Testis (tissue), 3 donors: ENCODE measurements around the gene FXYD2. TPM values are rescaled to one million over a fixed set of nuclear protein-coding genes. Genes with fewer than 3 reads are reported as not detected.

Experiments used
- DNase-seq: peaks from one replicate; pipeline ENCODE4 v3.0.0-alpha.2; 2019
- H3K27ac ChIP-seq, 2 donors: fragments of 200-600 bp; sonication (generic); one replicate each; pipeline ENCODE4 v1.5.1; 2019
- H3K27me3 ChIP-seq: fragments of 200-600 bp; sonication (generic); one replicate; pipeline ENCODE4 v1.5.1; 2019
- H3K36me3 ChIP-seq: fragments of 200-600 bp; sonication (generic); one replicate; pipeline ENCODE4 v1.5.1; 2017; ENCODE audit warnings: low read depth; ENCODE audit errors: missing control alignments
- H3K4me1 ChIP-seq: fragments of 200-600 bp; sonication (generic); one replicate; pipeline ENCODE4 v1.5.1; 2019
- H3K4me3 ChIP-seq, 2 donors: fragments of 200-600 bp; sonication (generic); one replicate each; pipeline ENCODE4 v1.5.1; 2017 to 2019
- H3K9me3 ChIP-seq: fragments of 200-600 bp; sonication (generic); one replicate; pipeline ENCODE4 v1.5.1; 2017
- POLR2A ChIP-seq: fragments of 450-650 bp; IDR thresholded peaks from one replicate; pipeline ENCODE4 v1.6.1; 2017; ENCODE audit warnings: antibody characterized with exemption, mild to moderate bottlenecking, moderate library complexity
- WGBS, 2 donors: methylation state at CpG; one replicate each; pipeline ENCODE4 v1.1.5; 2018; 5-methylcytosine and 5-hydroxymethylcytosine counted together
- intact Hi-C: fragments of 100-400 bp; cut with DNase I; formaldehyde crosslinking; loops from one replicate; pipeline ENCODE4 v1.15.1; 2023; ENCODE audit warnings: low total_unique reads
- polyA plus RNA-seq: library from polyadenylated mRNA; stranded (reverse); fragments of 350-450 nt; fragmentation: Illumina TruSeq; extraction: RNeasy Lipid Tissue Mini Kit (QIAGEN cat#74804); gene quantifications from one replicate; pipeline ENCODE4 v1.2.3, GENCODE V29; 2014; ENCODE audit warnings: low read depth, low replicate concordance; ENCODE audit not compliant: insufficient read depth
- total RNA-seq, 2 donors: library from RNA; depleted of rRNA; stranded (reverse); fragments of >200 nt; gene quantifications; one replicate each; pipeline ENCODE4 v1.2.3, GENCODE V29; 2016
- TF ChIP-seq, protein P1 (sequence below), 3 experiments: fragments of 450-650 bp in 2 of 3; fragments of 200-600 bp in 1 of 3; sonication (generic) in 1 of 3; IDR thresholded peaks; one replicate each; pipeline ENCODE4 v1.5.1; 2016 to 2019; ENCODE audit warnings: antibody characterized with exemption in 3 of 3, mild to moderate bottlenecking in 2 of 3, moderate library complexity in 1 of 3

The FXYD2 gene
- total and polyA plus RNA-seq, 3 donors from 2014 or later, result 5.3 to 8.3 (median 7.6) TPM

DNA sequence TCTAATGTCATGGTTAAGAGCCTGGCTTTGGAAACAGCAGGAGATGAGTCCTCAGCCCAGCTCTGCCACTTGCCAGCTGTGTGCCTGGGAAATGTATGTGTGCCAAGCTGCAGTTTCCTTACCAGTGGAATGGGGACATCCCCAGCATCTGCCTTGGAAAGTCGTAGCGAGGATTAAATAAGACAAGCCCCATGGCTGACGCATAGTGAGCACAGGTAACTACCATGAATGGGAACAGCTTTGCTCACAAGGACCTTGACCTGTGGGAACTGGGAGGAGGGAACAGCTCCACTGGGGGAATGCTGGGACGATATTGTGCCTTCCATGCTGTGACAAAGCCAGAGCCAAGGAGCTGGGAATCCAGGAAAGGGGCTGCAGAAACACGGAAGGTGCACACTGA, 24.9 kb downstream of the FXYD2 start:
- TF ChIP-seq POLR2A, result no peak
- TF ChIP-seq, protein P1, sequence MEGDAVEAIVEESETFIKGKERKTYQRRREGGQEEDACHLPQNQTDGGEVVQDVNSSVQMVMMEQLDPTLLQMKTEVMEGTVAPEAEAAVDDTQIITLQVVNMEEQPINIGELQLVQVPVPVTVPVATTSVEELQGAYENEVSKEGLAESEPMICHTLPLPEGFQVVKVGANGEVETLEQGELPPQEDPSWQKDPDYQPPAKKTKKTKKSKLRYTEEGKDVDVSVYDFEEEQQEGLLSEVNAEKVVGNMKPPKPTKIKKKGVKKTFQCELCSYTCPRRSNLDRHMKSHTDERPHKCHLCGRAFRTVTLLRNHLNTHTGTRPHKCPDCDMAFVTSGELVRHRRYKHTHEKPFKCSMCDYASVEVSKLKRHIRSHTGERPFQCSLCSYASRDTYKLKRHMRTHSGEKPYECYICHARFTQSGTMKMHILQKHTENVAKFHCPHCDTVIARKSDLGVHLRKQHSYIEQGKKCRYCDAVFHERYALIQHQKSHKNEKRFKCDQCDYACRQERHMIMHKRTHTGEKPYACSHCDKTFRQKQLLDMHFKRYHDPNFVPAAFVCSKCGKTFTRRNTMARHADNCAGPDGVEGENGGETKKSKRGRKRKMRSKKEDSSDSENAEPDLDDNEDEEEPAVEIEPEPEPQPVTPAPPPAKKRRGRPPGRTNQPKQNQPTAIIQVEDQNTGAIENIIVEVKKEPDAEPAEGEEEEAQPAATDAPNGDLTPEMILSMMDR (IDR thresholded peaks at IDR 0.05), result no peak
- Histone ChIP-seq H3K4me1 (peaks cover 11% of the 10 kb centered on the region), H3K27me3 (no peaks in the 10 kb centered on the region), H3K36me3 (no peaks in the 10 kb centered on the region), H3K4me3 (no peak overlapping the region), H3K27ac (no peak overlapping the region), H3K9me3 (no peaks in the 10 kb centered on the region)
- no peak for DNase-seq
- 69 to 84% methylated on average over 5 of the region's 5 CpGs for WGBS, 2 donors
- intact Hi-C loops, result loop anchor here (10.0 kb wide), 1 partner anchor 255 kb away; no protein-coding TSS in a partner anchor

DNA sequence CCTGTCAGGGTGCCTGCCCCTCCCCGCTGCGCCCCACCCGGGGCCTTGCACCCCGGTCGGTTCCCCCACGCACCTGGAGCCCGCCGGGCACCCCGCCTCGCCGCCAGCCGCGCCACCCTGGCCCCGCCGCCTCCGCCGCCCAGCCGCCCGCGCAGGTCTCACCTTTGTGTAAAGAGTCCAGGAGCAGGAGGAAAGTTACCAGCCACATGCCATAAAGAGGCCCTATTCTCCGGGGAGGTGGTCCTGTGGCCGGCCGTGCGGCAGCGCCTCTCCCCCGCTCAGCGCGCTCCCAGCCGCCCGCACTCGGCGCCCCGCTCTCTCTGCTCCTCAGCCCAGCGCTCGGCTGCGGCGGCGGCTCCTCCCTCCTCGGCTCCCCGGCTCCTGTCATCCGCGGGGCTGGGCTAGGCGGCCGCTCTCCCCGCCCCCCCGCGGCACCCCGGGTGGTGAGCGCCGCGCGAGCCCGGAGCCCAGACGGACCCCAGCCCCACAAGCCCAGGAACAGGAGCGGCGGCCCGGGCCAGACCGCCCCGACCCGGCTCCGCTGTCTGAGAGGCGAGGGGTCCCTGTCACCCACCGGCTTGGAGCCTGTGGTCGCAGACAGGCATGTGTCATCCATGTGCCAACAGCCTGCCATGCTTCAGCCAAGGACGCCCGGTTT, 27.5 kb downstream of the FXYD2 start, which contains the start of gene DSCAML1:
TSS of gene DSCAML1 (minus strand) at position 345 of the 658 bp plus-strand sequence. CDS start at position 208, 137 bp downstream.
- TF ChIP-seq POLR2A, result no peak
- TF ChIP-seq, protein P1 (IDR thresholded peaks at IDR 0.05), result no peak
- Histone ChIP-seq H3K9me3 (no peaks in the 10 kb centered on the region), H3K4me3 (peak within 1 kb of the TSS; percentile 15 to 41), H3K27me3 (no peaks in the 10 kb centered on the region), H3K4me1 (peaks cover 11% of the 10 kb centered on the region), H3K36me3 (no peaks in the 10 kb centered on the region), H3K27ac (no peak within 1 kb of the TSS)
- peak; percentile 33 for DNase-seq
- WGBS, 2 donors, result 5 to 7% methylated on average over 5 to 49 of the region's 66 CpGs
- intact Hi-C loops, result no loop called here

DNA sequence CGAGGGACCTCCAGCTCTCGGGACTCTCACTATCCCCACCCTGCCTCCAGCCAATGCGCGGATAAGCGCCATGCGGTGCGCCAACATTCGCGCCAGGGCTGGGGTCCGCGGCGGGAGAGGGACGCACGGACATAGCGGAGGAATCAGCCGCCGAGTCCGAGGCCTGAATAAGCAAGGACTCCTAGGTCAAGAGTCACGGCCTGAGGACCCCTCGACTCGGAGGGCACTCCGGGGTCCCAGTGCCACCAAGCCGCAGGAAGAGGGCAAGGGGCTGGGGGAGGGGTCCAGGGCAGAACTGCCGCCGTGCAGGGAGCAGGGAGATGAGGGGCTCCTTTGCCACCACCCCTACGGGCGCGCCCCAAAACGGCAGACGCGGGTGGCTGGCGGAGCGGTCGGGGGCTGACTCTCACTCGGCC, 28.1 kb downstream of the FXYD2 start:
- H3K4me3 ChIP-seq, result peak overlapping the region; percentile 15 to 41
- TF ChIP-seq POLR2A, result no peak
- TF ChIP-seq, protein P1 (IDR thresholded peaks at IDR 0.05), result no peak
- no peak overlapping the region for H3K27ac ChIP-seq
- WGBS, 2 donors, result 0 to 3% methylated on average over 9 to 31 of the region's 35 CpGs
- H3K9me3 ChIP-seq, result no peaks in the 10 kb centered on the region
- intact Hi-C loops, result no loop called here
- no peaks in the 10 kb centered on the region for H3K27me3 ChIP-seq
- H3K36me3 ChIP-seq, result no peaks in the 10 kb centered on the region
- no peak for DNase-seq
- H3K4me1 ChIP-seq, result peaks cover 11% of the 10 kb centered on the region

DNA sequence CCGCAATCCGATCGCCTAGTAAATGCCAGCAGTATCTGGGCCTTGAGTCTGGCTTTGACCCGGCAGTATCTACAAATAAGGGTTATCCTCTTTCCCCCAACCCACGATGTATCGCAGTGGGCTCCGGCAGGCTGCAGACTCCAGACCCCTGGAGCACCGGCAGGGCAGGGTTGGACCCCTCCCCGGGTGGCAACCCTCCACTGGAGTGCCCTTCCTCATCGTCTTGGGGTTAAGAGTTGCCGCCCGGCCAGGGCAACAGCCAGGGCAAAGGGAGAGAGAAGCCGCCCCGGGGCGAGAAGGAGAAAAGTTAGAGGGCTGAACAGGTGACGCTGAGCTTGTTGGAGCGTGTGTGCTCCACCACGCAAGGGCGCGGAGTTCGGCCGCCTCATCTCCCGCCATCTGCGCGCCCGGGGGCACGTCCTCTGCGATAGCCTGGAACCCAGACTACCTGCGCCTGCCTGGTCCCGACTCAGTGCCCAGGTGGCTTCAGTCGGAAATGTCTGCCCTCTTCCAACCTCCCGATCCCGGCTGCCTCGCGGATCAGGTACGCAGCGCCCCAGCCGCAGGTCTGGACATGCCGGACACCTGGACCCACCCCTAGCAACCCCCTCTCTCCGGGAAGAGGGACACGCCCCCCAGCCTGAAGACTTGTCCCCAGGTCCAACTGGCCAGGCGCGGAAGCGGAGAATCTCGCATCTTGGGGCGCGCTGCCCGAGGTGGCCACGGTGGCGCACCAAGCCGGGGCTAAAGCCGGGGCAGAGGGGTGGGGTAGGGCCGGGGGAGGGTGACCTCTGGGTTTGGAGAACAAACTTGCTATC, 28.7 kb downstream of the FXYD2 start:
- Histone ChIP-seq H3K27ac (no peak overlapping the region), H3K27me3 (no peaks in the 10 kb centered on the region), H3K9me3 (no peaks in the 10 kb centered on the region), H3K4me3 (peak overlapping the region in 1 of 2 donors; percentile 41), H3K4me1 (peaks cover 11% of the 10 kb centered on the region), H3K36me3 (no peaks in the 10 kb centered on the region)
- 12 to 18% methylated on average over 29 to 51 of the region's 53 CpGs for WGBS, 2 donors
- TF ChIP-seq, protein P1 (IDR thresholded peaks at IDR 0.05), result no peak
- TF ChIP-seq POLR2A, result no peak
- intact Hi-C loops, result no loop called here
- no peak for DNase-seq
